Daoy (cell line): ENCODE measurements around the gene PADI3. TPM values are rescaled to one million over a fixed set of nuclear protein-coding genes. Genes with fewer than 3 reads are reported as not detected.
A peak's percentile ranks its signal among the peaks of the same experiment; 100 is the strongest.

Experiments
- DNase-seq: peaks from one replicate; pipeline ENCODE4 v3.0.0-alpha.2; 2015; ENCODE audit warnings: low read depth
- total RNA-seq: library from RNA; depleted of rRNA; stranded (reverse); fragments of >200 nt; shearing (Covaris generic); gene quantifications from 2 replicates; pipeline ENCODE4 v1.2.3, GENCODE V29; 2014

Gene PADI3
- total RNA-seq, 1 experiment from 2014 or later, result 1.5 TPM

DNA sequence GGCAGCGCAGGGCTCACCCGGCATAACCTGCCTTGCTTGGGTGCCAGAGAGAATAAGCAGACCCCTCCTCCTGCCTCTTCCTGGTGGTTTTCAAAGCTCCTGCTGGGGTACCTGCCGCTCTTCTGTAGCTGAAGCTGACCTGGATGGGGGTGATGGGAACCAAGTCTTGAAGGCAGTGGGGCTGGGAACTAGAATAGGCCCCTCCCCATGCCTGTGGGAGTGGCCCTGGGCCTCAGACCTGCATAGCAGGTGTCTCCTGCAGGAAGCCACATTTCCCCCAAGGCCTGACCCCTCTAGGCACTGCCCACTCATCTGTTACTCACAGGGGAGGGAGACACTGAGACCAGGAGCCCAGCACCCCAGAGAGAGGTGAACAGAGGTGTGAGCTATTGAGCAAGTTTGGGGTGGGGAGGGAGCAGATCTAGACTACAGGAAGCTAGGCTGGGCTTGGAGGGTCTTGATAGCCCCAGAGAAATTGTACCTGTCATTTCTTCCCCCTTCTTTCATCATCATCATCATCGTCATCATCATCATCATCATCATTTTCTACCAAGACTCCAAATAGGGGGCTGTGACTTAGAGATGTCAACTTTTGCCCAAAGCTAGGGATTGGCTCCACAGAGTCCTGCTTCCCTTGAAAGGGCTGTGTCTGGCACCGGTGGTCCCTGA lies 33.9 kb upstream of the PADI3 start:
- no peak for DNase-seq

DNA sequence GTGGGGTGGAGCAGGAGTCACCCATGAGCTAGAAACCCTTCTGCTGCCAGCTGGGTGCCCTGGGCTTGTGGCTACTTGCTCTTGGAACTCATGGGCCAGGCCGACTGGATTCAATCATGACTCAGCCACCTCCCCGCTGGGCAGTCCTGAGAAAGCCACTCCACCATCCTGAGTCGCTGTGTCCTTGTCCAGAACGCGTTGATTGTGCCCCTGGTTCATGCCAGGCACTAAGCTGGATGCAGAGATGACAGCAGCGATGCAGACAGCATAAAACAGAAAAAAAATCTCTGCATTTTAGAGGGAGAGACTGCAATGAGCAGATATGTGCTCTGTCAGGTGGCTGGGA lies 33.4 kb upstream of the PADI3 start:
- peak; percentile 45 for DNase-seq

- no peak for DNase-seq
Observed at GRCh38 chr1:17216078-17216477, 32.8 kb upstream of the PADI3 start.

- DNase-seq, result no peak
Observed at GRCh38 chr1:17217607-17218006, 31.3 kb upstream of the PADI3 start.

DNA sequence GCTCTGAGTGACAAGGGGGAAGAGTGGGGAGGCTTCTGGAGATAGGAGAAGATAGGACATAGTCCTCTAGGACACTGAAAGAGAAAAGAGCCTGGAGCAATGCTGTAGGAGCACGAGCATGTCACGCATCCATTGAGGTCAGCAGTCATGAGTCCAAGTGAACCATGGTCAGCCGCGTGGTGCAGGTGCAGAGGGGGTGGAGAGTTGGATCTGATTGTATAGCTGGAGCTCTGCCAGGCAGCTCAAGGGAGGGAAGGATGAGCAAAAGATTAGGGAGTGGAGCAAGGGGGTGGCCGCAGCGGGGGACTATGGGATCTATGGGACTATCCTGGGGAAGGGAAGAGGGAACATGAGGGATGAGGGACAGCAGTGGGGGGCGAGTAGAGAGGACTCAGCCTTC lies 30.0 kb upstream of the PADI3 start:
- DNase-seq, result no peak

GRCh38 chr1:17220287-17220686 lies 28.6 kb upstream of the PADI3 start:
- DNase-seq, result no peak

DNA sequence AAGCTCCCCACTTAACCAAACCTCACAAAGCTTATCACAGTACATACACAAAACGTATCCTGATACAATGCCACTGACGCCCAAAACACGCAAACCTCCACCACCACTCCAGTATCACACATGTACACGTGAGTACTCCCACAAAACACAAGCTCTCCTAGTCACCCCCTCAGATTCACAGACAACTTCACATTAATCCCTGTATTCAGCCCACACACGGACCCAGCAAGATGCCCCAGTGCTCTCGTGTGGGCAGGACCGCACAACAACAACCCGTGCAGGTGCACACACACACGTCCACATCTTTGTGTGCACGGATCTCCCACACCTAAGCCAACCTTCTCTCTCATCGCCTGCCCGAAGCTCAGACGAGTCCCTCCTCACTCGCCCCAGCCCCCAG lies 26.3 kb upstream of the PADI3 start:
- no peak for DNase-seq

GRCh38 chr1:17224434-17224833 lies 24.5 kb upstream of the PADI3 start:
- DNase-seq, result no peak

DNA sequence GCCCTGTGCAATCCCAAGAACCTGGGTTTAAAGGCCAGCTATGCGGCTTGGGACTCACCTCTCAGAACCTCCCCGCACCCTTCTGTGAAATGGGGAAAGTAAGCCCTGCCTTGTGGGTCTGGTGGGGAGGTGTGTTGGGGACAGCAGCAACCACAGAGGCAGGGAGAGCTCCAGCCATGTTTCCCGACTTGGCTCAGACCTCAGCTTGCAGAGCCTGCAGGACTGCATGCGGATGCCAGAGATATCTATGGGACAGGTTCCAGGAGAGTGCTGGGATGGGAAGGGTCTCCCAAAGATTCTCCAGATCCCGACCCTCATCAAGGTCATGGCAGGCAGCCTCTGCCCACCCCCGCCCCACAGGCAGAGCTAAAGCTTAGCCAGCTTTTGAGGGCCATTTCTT lies 23.8 kb upstream of the PADI3 start:
- no peak for DNase-seq

DNA sequence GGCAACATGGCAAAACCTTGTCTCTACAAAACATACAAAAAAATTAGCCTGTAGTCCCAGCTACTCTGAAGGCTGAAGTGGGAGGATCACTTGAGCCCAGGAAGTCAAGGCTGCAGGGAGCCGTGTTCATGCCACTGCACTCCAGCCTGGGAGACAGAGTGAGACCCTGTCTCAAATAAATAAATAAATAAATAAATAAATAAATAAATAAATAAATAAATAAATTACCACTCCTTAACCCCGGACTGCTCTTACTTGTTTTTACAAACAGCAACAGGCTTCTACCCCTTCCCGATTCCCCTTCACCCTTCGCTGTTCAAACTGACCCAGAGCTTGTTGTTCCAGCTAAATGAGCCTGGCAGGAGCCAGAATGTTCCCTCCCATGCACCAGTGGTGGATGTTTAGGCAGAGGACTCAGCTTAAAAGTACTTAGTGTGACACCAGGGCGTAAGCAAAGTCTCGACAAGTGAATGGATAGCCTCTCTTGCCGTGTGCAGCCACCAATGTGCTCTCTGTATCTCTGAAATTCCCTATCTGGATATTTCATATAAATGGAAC lies 21.5 kb upstream of the PADI3 start:
- DNase-seq, result no peak

GRCh38 chr1:17228619-17229018 lies 20.3 kb upstream of the PADI3 start:
- no peak for DNase-seq

- DNase-seq, result no peak
Observed at GRCh38 chr1:17229379-17229778, 19.5 kb upstream of the PADI3 start.

DNA sequence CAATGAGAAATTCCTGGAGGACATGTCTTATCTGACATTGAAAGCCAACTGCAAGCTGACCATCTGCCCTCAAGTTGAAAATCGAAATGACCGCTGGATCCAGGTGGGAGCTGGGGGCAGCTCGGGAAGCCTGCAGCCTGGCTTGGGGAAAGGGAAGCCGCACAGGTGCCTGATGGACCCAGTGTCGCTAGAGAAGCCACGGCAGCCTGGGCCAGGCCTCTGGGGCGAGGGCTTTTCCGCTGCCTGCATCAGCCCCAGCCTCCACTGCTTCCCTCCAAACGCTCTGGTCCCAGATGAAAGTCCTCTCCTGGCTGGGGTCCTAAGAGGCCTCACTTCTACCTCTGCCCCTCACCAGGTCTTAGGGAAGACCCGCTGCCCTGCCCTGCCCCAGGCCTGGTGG lies 18.8 kb upstream of the PADI3 start:
- no peak for DNase-seq

- DNase-seq, result no peak
Observed at GRCh38 chr1:17230671-17231310, 18.1 kb upstream of the PADI3 start.

- DNase-seq, result peak; percentile 92
Observed at GRCh38 chr1:17232759-17233661, 15.9 kb upstream of the PADI3 start.

- DNase-seq, result peak; percentile 99
Observed at GRCh38 chr1:17233675-17234320, 15.1 kb upstream of the PADI3 start.

DNA sequence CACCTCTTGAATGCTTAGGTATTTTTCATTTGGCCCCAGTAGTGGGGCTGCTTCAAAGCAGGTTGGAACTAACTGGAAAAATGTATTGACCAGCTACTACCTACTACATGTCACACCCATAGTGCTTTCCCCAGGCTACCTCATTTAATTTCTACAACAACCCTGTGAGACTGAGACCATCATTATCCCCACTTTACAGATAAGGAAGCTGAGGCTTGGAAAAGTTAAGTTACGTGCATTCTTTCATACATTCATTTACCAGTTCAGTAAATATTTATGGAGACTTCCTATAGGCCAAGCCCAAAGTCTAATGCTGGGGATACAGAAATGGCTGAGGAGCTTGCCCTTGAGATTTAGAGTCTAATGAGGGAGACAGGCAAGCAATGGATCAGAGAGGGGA lies 14.5 kb upstream of the PADI3 start:
- DNase-seq, result no peak

DNA sequence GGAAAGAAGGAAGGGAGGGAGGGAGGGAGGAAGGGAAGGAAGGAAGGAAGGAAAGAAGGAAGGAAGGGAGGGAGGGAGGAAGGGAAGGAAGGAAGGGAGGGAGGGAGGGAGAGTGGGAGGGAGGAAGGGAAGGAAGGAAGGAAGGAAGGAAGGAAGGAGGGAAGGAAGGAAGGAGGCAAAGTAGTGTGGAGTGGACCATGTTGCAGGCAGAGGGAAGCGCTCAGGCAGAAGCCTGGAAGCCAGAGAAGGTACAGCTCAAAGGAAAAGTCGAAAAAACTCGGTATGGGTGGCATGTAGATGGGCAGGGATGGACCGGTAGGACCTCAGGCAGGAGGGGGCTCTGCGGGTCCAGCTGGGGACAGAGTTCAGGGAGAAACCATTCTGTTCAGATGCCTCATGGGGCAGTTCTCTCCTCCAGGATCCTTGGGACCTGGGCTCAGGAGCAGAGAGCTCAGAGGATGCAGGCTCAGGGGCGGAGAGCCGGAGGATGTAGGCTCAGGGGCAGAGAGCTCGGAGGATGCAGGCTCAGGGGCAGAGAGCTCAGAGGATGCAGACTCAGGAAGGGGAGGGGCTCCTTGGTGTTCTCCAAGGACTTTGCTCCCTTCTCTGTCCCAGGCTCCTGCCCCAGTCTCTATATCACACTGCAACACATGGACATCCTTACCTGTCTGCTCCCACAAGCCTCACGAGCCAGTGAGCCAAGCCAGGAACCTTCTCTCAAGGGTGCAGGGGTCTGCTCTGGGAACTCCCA lies 13.6 kb upstream of the PADI3 start:
- DNase-seq, result peak; percentile 33

GRCh38 chr1:17236779-17237560 lies 11.9 kb upstream of the PADI3 start:
- DNase-seq, result peak; percentile 91

DNA sequence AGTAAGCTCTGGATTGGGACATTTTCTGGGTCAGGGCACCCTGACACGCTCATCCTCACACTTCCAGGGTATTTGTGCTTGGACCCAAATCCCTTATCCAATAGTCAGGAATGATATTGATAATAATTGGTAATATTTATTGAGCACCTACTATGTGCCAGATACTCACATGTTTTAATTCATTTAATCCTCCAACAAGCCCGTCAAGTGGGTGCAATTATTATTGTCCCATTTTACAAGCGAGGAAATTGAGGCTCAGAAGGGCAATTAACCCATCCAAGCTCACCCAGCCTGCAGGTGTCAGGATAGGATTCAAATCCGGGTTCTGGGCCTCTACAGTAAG lies 11.4 kb upstream of the PADI3 start:
- no peak for DNase-seq

- DNase-seq, result peak; percentile 92
Observed at GRCh38 chr1:17239420-17239819, 9.5 kb upstream of the PADI3 start.
